Right atrium auricular region (tissue), 2 donors: Measurements from ENCODE around the gene ATXN2. TPM values are rescaled to one million over a fixed set of nuclear protein-coding genes. Genes with fewer than 3 reads are reported as not detected.
"Not testable (repeated sequence)": the region's sequence is repeated elsewhere in the genome, so short reads cannot be mapped to it uniquely, and the experiment has no call there.

ENCODE experiments used
- DNase-seq: peaks from one replicate; pipeline ENCODE4 v3.0.0-alpha.2; 2019; ENCODE audit warnings: low spot score
- H3K27ac ChIP-seq, 2 donors: fragments of 200-600 bp; sonication (generic); 1 replicate in 1 of 2; 2 replicates in 1 of 2; pipeline ENCODE4 v1.5.1; 2016 to 2019
- H3K27me3 ChIP-seq, 2 donors: fragments of 200-600 bp; sonication (generic); one replicate each; pipeline versions ENCODE4 v1.5.1 to v1.6.0; 2017 to 2019
- H3K36me3 ChIP-seq: fragments of 200-600 bp; sonication (generic); one replicate; pipeline ENCODE4 v1.5.1; 2016
- H3K4me1 ChIP-seq, 2 donors: fragments of 200-600 bp; sonication (generic); one replicate each; pipeline versions ENCODE4 v1.5.1 to v1.6.0; 2017 to 2019
- H3K4me3 ChIP-seq, 2 donors: fragments of 200-600 bp; sonication (generic); 1 replicate in 1 of 2; 2 replicates in 1 of 2; pipeline ENCODE4 v1.5.1; 2017 to 2019; ENCODE audit warnings: mild to moderate bottlenecking in 1 of 2, moderate library complexity in 1 of 2
- H3K9me3 ChIP-seq, 2 donors: fragments of 200-600 bp; sonication (generic); one replicate each; pipeline ENCODE4 v1.5.1; 2019
- CTCF ChIP-seq, 2 donors: fragments of 200-600 bp; sonication (generic); IDR thresholded peaks; one replicate each; pipeline ENCODE4 v1.5.1; 2019; ENCODE audit warnings: antibody characterized with exemption in 2 of 2
- total RNA-seq, 2 donors: library from RNA; depleted of rRNA; stranded (reverse); fragments of >200 nt; gene quantifications; one replicate each; pipeline ENCODE4 v1.1.0, GENCODE V29; 2016

ATXN2 gene
- total RNA-seq, 2 donors from 2014 or later: 33.4 to 36.6 TPM

DNA sequence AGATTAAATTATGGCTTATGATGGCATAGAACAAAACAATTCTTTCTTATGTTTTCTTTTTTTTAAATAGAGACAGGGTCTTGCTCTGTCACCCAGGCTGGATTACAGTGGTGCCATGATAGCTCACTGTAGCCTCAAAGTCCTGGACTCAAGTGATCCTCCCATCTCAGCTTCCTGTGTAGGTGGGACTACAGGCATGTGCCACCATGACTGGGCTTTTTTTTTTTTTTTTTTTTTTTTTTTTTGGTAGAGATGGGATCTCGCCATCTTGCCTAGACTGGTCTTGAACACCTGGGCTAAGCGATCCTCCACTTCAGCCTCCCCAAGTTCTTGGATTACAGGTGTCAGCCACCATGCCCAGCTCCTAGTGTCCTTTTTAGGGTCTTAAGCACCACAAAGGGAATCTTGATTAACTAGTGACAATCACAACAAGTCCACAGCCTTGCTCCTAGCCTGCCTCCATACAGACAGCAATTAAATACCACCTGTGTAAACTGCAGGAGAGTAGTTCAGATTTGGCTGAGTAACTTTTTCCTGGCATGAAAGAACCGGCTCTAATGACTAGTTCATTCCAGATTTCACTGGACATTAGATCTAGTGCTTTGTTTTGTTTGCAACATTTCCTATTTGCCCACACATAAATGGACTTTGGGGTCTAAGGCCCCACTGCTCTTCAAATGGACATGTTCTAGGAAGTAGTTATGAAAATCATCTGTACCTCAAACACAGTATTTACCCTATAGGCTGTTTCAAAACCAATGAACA, 131.8 kb downstream of the ATXN2 start:
- no peak overlapping the region for H3K27ac ChIP-seq
- H3K4me1 ChIP-seq: no peaks in the 10 kb centered on the region
- H3K9me3 ChIP-seq: no peaks in the 10 kb centered on the region
- peaks cover 14% of the 10 kb centered on the region for H3K36me3 ChIP-seq
- no peak overlapping the region for H3K4me3 ChIP-seq
- H3K27me3 ChIP-seq: no peaks in the 10 kb centered on the region
- no peak for DNase-seq
- no peak for TF ChIP-seq CTCF (IDR thresholded peaks at IDR 0.05)

GRCh38 chr12:111462210-111462769, 136.8 kb downstream of the ATXN2 start:
- DNase-seq: no peak
- Histone ChIP-seq H3K4me3 (no peak overlapping the region), H3K27ac (no peak overlapping the region), H3K27me3 (no peaks in the 10 kb centered on the region), H3K9me3 (no peaks in the 10 kb centered on the region), H3K36me3 (peaks cover 8% of the 10 kb centered on the region), H3K4me1 (peaks cover 0 to 6% of the 10 kb centered on the region in 2 donors)
- TF ChIP-seq CTCF (IDR thresholded peaks at IDR 0.05): no peak

- not testable (repeated sequence) for H3K9me3 ChIP-seq, H3K4me3 ChIP-seq, H3K27me3 ChIP-seq, H3K27ac ChIP-seq, H3K4me1 ChIP-seq
- H3K36me3 ChIP-seq: peaks cover 29% of the 10 kb centered on the region
- DNase-seq: peak; percentile 51
Observed at GRCh38 chr12:111460111-111460510, 139.0 kb downstream of the ATXN2 start.

- H3K4me1 ChIP-seq: peaks cover 0 to 6% of the 10 kb centered on the region in 2 donors
- H3K27ac ChIP-seq: no peak overlapping the region
- peaks cover 41% of the 10 kb centered on the region for H3K36me3 ChIP-seq
- no peak overlapping the region for H3K4me3 ChIP-seq
- DNase-seq: no peak
- no peaks in the 10 kb centered on the region for H3K27me3 ChIP-seq
- no peaks in the 10 kb centered on the region for H3K9me3 ChIP-seq
- no peak for TF ChIP-seq CTCF (IDR thresholded peaks at IDR 0.05)
Observed at GRCh38 chr12:111458546-111459172, 140.5 kb downstream of the ATXN2 start.

- no peaks in the 10 kb centered on the region for H3K27me3 ChIP-seq
- TF ChIP-seq CTCF (IDR thresholded peaks at IDR 0.05): no peak
- peaks cover 51% of the 10 kb centered on the region for H3K36me3 ChIP-seq
- no peak overlapping the region for H3K27ac ChIP-seq
- no peaks in the 10 kb centered on the region for H3K9me3 ChIP-seq
- no peak for DNase-seq
- H3K4me3 ChIP-seq: no peak overlapping the region
- H3K4me1 ChIP-seq: peaks cover 0 to 6% of the 10 kb centered on the region in 2 donors
Observed at GRCh38 chr12:111457577-111457976, 141.5 kb downstream of the ATXN2 start.

DNA sequence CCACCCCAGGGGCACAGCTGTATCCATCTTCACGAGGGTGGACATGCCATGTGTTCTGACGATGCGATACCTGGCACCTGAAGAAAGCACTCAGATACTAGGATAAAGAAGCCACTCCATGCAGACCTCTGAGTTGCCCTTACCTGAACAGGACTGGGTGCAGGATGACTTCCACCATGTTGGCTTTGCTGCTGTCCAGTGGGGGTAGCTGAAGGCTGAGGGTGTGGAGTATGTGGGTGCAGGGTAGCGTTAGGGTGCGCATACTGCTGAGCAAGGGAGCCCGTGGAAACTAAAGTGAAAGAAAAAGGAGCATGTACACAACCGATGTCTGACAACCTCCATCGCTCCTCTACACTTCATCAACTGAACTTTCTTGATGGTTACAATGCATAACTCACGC, 142.0 kb downstream of the ATXN2 start:
- no peaks in the 10 kb centered on the region for H3K27me3 ChIP-seq
- no peaks in the 10 kb centered on the region for H3K9me3 ChIP-seq
- DNase-seq: no peak
- peaks cover 0 to 6% of the 10 kb centered on the region in 2 donors for H3K4me1 ChIP-seq
- peaks cover 51% of the 10 kb centered on the region for H3K36me3 ChIP-seq
- no peak overlapping the region for H3K27ac ChIP-seq
- H3K4me3 ChIP-seq: no peak overlapping the region
- no peak for TF ChIP-seq CTCF (IDR thresholded peaks at IDR 0.05)
